Right lobe of liver (tissue), 4 donors: ENCODE results near the gene LPAR1.

Experiments used
- CTCF ChIP-seq, 4 donors: fragments of 200-600 bp in 3 of 4; fragments of 450-650 bp in 1 of 4; IDR thresholded peaks; one replicate each; pipeline versions ENCODE4 v1.5.1 to v1.8.0; 2016 to 2022; ENCODE audit warnings: antibody characterized with exemption in 4 of 4, mild to moderate bottlenecking in 2 of 4
- POLR2A ChIP-seq: fragments of 450-650 bp; IDR thresholded peaks from one replicate; pipeline ENCODE4 v1.6.1; 2017; ENCODE audit warnings: antibody characterized with exemption, mild to moderate bottlenecking
- donor health status: DM: no; HTN: no; CAD: no.
- donor health status: DM: no; HTN: no; CAD: no.
- donor health status: DM: no; HTN: yes; CAD: no.

GRCh38 chr9:110969971-110970386 is 68.3 kb downstream of the LPAR1 start:
- no peak for TF ChIP-seq CTCF (IDR thresholded peaks at IDR 0.05)
- TF ChIP-seq POLR2A = no peak
